ENCODE data around the gene ESPL1.

- TF ChIP-seq CTCF (IDR thresholded peaks at IDR 0.05 in 8 of 11, conservative IDR thresholded peaks at IDR 0.05 in 3 of 11) (no peak), POLR2A (IDR thresholded peaks at IDR 0.05) (no peak)
These were observed 11.3 kb downstream of the ESPL1 start for GRCh38 chr12:53279283-53279869.

Measured in spleen (tissue), 7 donors.